ENCODE data around the gene RBM6. TPM values are rescaled to one million over a fixed set of nuclear protein-coding genes. Genes with fewer than 3 reads are reported as not detected.
"Not testable (repeated sequence)": the region's sequence is repeated elsewhere in the genome, so short reads cannot be mapped to it uniquely, and the experiment has no call there.

RBM6 gene
- total RNA-seq, 2 donors from 2014 or later, result 38.2 to 45.4 TPM

- intact Hi-C loops (cut with DNase I), result no loop called here
- no peak for DNase-seq
- ATAC-seq, result no peak
Measured at GRCh38 chr3:49952924-49953323, 13.0 kb downstream of the RBM6 start.

- ATAC-seq (no peak), DNase-seq (no peak)
- intact Hi-C loops (cut with DNase I), result no loop called here
Measured at GRCh38 chr3:49955636-49956035, 15.7 kb downstream of the RBM6 start.

DNA sequence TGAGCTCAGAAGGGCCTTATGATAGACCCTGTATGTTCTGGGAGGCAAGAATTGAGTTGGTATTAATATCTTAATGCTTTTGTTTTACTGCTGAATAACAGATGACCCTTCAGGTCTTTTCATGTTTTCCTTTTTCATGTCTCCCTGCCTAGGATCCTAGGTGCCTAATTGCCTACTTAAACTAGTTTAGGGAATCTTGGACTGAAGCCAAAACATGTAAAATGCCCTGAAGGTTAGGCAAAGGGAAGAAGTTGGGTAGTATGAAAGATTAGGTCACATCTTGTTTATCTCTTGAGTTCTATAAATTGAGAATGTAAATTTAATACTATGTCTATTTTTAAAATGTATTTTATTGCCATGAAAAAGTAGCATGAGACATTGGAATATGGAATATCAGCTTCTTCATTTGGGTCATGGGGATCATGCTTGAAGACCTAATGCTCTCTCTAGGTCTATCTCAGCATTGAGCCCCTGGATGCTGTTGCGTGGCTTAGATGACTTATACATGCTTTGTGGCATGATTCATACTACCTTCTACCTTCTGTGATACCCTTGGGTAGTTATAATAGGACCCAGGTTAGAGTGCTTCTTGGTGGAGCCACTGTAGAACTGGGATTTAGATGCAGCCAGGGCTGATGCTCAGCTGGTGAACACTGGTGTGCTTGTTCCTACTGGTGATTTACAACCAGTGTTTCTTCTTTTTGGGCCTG is 26.4 kb downstream of the RBM6 start:
- intact Hi-C loops (cut with DNase I), result no loop called here
- ATAC-seq, result no peak
- DNase-seq, result no peak

GRCh38 chr3:49967291-49967690 is 27.3 kb downstream of the RBM6 start:
- ATAC-seq, result no peak
- intact Hi-C loops (cut with DNase I), result no loop called here
- no peak for DNase-seq

DNA sequence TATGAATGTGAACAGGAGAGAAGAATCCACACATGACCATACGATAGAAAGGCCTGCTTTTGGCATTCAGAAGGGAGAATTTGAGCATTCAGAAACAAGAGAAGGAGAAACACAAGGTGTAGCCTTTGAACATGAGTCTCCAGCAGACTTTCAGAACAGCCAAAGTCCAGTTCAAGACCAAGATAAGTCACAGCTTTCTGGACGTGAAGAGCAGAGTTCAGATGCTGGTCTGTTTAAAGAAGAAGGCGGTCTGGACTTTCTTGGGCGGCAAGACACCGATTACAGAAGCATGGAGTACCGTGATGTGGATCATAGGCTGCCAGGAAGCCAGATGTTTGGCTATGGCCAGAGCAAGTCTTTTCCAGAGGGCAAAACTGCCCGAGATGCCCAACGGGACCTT is 28.4 kb downstream of the RBM6 start:
- DNase-seq, result no peak
- intact Hi-C loops (cut with DNase I), result no loop called here
- ATAC-seq, result no peak

DNA sequence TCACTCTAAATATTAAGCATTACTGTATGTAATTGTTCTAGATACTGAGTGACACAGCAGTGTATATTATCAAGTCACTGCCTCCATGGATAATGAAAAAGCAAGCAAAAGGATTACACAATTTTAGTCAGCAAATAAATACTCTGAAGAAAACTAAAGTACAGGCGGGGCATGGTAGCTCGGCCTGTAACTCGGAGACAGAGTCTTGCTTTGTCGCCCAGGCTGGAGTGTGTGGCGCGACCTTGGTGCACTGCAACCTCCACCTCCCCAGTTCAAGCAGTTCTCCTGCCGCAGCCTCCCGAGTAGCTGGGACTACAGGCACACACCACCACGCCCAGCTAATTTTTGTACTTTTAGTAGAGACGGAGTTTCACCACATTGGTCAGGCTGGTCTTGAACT is 32.7 kb downstream of the RBM6 start:
- ATAC-seq (no peak), DNase-seq (no peak)
- intact Hi-C loops (cut with DNase I), result no loop called here

DNA sequence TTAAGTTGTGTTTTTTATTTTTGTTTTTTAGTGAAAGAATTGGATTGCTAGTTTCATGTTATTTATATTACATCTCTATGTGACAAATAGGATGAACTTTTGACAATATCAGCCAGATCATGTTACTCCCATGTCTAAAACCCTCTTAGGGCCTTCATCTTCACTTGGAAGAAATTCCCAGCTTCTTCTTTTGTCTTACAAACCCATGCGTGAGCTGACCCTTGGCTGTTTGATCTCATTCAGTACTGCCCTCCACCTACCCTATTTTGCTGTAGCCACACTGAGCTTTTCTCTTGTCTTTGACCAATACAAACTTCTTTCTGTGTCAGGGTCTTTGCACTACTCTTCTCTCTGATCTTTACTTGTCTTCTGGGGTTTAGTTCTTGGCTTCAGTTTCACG is 37.0 kb downstream of the RBM6 start:
- no peak for ATAC-seq
- intact Hi-C loops (cut with DNase I), result no loop called here
- no peak for DNase-seq

DNA sequence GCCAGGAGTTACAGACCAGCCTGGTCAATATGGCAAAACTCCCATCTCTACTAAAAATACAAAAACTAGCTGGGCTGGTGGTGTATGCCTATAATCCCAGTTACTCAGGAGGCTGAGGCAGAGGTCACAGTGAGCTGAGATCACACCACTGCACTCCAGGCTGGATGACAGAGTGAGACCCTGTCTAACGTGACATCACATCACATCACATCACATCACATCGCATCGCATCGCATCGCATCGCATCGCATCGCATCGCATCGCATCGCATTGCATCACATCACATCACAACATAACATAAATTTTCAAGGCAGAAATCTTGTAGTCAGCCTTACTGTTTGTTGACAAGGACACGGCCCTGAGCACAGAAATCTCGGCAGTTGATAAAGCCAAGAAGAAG is 44.4 kb downstream of the RBM6 start:
- ATAC-seq (no peak), DNase-seq (no peak)
- intact Hi-C loops (cut with DNase I), result no loop called here

DNA sequence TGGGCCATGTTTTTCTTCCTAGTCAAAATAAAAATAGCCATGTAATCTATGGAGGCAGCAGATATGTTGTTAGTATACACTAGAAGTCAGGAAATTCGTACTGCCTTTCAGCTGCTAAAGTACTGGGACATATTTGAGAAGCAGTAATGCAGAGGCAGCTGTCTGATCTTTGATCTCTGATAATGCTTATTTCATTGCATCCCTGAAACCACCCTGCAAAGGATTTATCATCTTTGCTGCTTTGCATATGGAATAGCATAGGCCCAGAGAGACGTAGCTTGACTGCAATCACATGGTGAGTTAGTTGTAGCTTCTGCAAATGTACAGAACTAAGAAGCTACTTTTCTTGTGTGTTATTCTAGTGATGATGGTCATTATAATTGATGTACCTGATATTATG is 52.4 kb downstream of the RBM6 start:
- no peak for ATAC-seq
- intact Hi-C loops (cut with DNase I), result no loop called here
- DNase-seq, result no peak

DNA sequence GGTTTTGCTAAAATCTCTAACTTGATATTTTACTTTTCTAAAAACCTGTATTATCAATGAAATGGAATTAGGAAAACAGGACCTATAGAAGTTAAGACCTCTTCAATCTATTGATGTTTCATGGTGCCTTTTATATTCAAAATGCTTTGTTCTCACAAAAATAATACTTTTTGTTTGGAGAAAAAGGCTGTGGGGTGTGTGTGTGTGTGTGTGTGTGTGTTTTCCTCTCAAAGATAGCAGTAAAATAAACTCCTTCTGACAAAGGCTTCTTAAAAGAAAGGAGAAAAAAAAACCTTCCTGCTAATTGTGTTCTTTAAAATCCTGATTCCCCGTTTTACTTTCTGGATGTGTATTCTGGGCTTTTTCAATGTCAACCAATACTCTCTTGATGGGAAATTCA is 54.5 kb downstream of the RBM6 start:
- no peak for DNase-seq
- intact Hi-C loops (cut with DNase I), result no loop called here

GRCh38 chr3:49996016-49996415 is 56.1 kb downstream of the RBM6 start:
- no peak for ATAC-seq
- intact Hi-C loops (cut with DNase I), result no loop called here
- no peak for DNase-seq

More for the DNA sequence above, 54.5 kb downstream of the RBM6 start:
- ATAC-seq, result no peak

DNA sequence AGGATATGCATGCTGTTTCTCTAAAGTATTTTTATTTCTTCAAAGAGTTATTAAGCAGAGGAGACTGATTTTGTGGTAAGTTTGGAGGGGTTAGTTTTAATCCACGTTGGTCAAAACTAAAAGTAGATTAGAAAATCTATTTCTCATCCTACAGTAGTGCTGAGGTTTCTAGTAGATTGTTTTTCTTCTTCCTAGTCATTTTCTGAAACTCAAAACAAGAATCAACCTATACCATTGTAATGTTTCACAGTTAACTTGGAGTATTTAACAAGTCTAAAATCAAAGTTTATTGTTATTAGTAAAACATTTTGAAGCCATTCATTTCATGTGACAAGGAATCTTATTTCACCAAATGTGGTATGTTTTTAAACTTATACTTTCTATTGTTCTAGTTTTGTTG is 57.9 kb downstream of the RBM6 start:
- intact Hi-C loops (cut with DNase I), result no loop called here
- DNase-seq, result no peak
- no peak for ATAC-seq

- DNase-seq (no peak), ATAC-seq (no peak)
- intact Hi-C loops (cut with DNase I), result no loop called here
Measured at GRCh38 chr3:49998326-49998725, 58.4 kb downstream of the RBM6 start.

- DNase-seq, result no peak
- no peak for ATAC-seq
- intact Hi-C loops (cut with DNase I), result no loop called here
Measured at GRCh38 chr3:50001511-50001910, 61.6 kb downstream of the RBM6 start.

- intact Hi-C loops (cut with DNase I), result no loop called here
- ATAC-seq (no peak), DNase-seq (no peak)
Measured at GRCh38 chr3:50003216-50003615, 63.3 kb downstream of the RBM6 start.

DNA sequence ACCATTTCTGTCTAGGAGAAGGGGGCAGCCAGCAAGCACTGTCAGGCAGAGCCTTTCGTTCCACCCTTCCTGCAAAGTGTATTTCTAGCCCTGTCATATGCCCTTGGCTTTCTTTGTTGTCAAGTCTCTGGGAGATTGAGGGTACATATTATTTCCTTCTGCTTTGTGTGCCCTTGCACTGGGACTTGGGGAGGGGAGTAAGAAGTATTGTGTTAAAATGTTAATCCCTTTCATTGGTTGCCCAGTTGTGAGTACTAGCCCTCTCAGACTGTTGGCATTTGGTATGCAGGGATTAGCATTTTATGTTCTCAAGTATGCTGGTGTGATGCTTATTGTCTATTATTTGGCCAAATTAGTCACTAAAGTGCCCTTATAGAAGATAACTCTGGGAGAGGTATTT is 63.9 kb downstream of the RBM6 start:
- no peak for DNase-seq
- intact Hi-C loops (cut with DNase I), result no loop called here
- no peak for ATAC-seq

- intact Hi-C loops (cut with DNase I), result no loop called here
Measured at GRCh38 chr3:50008931-50009330, 69.0 kb downstream of the RBM6 start.

DNA sequence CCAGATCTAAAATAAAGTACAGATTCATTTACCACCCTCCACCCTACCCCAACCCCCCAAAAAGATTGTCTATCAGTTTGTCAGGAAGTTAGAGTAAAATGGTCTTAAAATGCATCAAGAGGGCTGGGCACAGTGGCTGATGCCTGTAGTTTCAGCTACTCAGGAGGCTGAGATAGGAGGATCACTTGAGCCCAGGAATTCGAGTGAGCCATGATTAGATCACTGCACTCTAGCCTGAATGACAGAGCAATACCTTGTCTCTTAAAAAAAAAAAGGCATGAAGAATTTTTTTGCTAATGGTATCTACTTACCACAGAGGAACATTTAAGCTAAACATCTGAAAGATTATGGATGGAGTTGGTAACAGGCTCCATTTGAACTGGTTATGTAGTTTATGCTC is 71.0 kb downstream of the RBM6 start:
- DNase-seq (no peak), ATAC-seq (no peak)
- intact Hi-C loops (cut with DNase I), result no loop called here

More at GRCh38 chr3:50008931-50009330, 69.0 kb downstream of the RBM6 start:
- no peak for DNase-seq
- ATAC-seq, result peak in 1 of 2 donors; percentile 57

- DNase-seq (no peak), ATAC-seq (no peak)
- intact Hi-C loops (cut with DNase I), result no loop called here
Measured at GRCh38 chr3:50015918-50016317, 76.0 kb downstream of the RBM6 start.

DNA sequence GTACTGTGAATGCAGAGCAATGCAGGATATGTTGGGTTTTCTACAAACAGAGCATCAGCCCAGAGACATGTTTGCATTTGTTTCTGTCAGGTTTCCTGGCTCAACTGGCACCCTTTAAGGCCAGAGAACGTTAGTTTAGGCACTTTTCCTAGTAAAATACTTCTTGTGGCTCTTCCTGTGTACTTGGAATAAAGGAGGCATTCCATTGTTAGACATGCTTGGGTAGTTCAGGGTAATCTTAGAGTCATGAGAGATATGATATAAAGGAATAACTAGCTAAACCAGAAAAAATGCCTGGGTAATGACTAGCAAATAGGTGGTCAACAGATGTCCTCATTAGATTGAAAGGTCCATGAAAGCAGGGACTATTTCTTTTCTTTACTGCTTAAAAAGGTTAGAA is 88.4 kb downstream of the RBM6 start:
- DNase-seq, result no peak
- intact Hi-C loops (cut with DNase I), result no loop called here
- peak in 1 of 2 donors; percentile 30 for ATAC-seq

DNA sequence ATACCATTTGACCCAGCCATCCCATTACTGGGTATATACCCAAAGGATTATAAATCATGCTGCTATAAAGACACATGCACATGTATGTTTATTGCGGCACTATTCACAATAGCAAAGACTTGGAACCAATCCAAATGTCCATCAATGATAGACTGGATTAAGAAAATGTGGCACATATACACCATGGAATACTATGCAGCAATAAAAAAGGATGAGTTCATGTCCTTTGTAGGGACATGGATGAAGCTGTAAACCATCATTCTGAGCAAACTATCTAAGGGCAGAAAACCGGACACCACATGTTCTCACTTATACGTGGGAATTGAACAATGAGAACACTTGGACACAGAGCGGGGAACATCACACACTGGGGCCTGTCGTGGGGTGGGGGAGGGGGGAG is 91.3 kb downstream of the RBM6 start:
- ATAC-seq; DNase-seq; intact Hi-C loops (cut with DNase I): not testable (repeated sequence)

GRCh38 chr3:50044976-50045375 is 105.0 kb downstream of the RBM6 start:
- DNase-seq, result no peak
- no peak for ATAC-seq
- intact Hi-C loops (cut with DNase I), result no loop called here

All from left cardiac atrium (tissue), 4 donors.